GM21526 (cell line): Measurements from ENCODE around the gene ASCL2.

Source experiments
- ATAC-seq: cut with Tn5 transposase; IDR thresholded peaks from one replicate; pipeline ENCODE4 v1.9.1; 2021; ENCODE audit warnings: moderate library complexity; ENCODE audit not compliant: unreplicated experiment, low FRiP score

The ASCL2 gene

GRCh38 chr11:2263071-2263565 lies 7.3 kb downstream of the ASCL2 start:
- no peak for ATAC-seq

GRCh38 chr11:2262301-2263070 lies 7.9 kb downstream of the ASCL2 start:
- ATAC-seq: no peak

GRCh38 chr11:2261436-2262230 lies 8.8 kb downstream of the ASCL2 start:
- ATAC-seq: no peak

- ATAC-seq: no peak
These were observed 9.7 kb downstream of the ASCL2 start for GRCh38 chr11:2260491-2261364.

- no peak for ATAC-seq
These were observed 10.4 kb downstream of the ASCL2 start for GRCh38 chr11:2259897-2260451.

GRCh38 chr11:2259466-2259830 lies 10.9 kb downstream of the ASCL2 start:
- no peak for ATAC-seq

GRCh38 chr11:2258501-2259465 lies 11.6 kb downstream of the ASCL2 start:
- ATAC-seq: no peak

- ATAC-seq: no peak
These were observed 13.3 kb downstream of the ASCL2 start for GRCh38 chr11:2256951-2257700.

- ATAC-seq: no peak
These were observed 14.0 kb downstream of the ASCL2 start for GRCh38 chr11:2256293-2256913.

GRCh38 chr11:2252018-2252417 lies 18.4 kb downstream of the ASCL2 start:
- no peak for ATAC-seq

- no peak for ATAC-seq
These were observed 19.2 kb downstream of the ASCL2 start for GRCh38 chr11:2251138-2251537.

GRCh38 chr11:2250485-2250884 lies 19.9 kb downstream of the ASCL2 start:
- ATAC-seq: no peak

GRCh38 chr11:2250041-2250440 lies 20.3 kb downstream of the ASCL2 start:
- no peak for ATAC-seq

GRCh38 chr11:2249189-2249916 lies 21.0 kb downstream of the ASCL2 start:
- no peak for ATAC-seq

GRCh38 chr11:2248762-2249161 lies 21.6 kb downstream of the ASCL2 start:
- no peak for ATAC-seq

- no peak for ATAC-seq
These were observed 22.1 kb downstream of the ASCL2 start for GRCh38 chr11:2248242-2248641.

GRCh38 chr11:2247496-2247895 lies 22.9 kb downstream of the ASCL2 start:
- no peak for ATAC-seq

GRCh38 chr11:2240834-2241233 lies 29.6 kb downstream of the ASCL2 start:
- ATAC-seq: no peak
